IPS-20b (cell line): ENCODE data around the gene FAM187B.

Source experiments
- H3K27ac ChIP-seq: one replicate; pipeline ENCODE4 v1.5.1; 2013; ENCODE audit warnings: low read length
- H3K27me3 ChIP-seq: 2 replicates; pipeline ENCODE4 v1.6.1; 2013; ENCODE audit warnings: mild to moderate bottlenecking, low read length, inconsistent platforms; ENCODE audit not compliant: insufficient read depth
- H3K36me3 ChIP-seq: 2 replicates; pipeline ENCODE4 v1.6.1; 2013; ENCODE audit warnings: low read depth, mild to moderate bottlenecking, inconsistent platforms, low read length, moderate library complexity; ENCODE audit not compliant: insufficient read depth
- H3K4me1 ChIP-seq: 2 replicates; pipeline ENCODE4 v1.6.1; 2013; ENCODE audit warnings: mild to moderate bottlenecking, control low read depth, inconsistent platforms, low read length, moderate library complexity; ENCODE audit not compliant: insufficient read depth
- H3K4me3 ChIP-seq: 2 replicates; pipeline ENCODE4 v1.5.1; 2013; ENCODE audit warnings: mild to moderate bottlenecking, low read length, inconsistent platforms
- H3K9ac ChIP-seq: 2 replicates; pipeline ENCODE4 v1.6.1; 2013; ENCODE audit warnings: low read depth, mild to moderate bottlenecking, inconsistent platforms, low read length, moderate library complexity
- H3K9me3 ChIP-seq: 2 replicates; pipeline ENCODE4 v1.6.1; 2013; ENCODE audit warnings: mild to moderate bottlenecking, low read depth, low read length, inconsistent platforms; ENCODE audit not compliant: insufficient read depth

Gene FAM187B

GRCh38 chr19:35213663-35214632 lies 14.6 kb downstream of the FAM187B start:
- Histone ChIP-seq H3K9me3 (peaks cover 3% of the 10 kb centered on the region), H3K9ac (no peak overlapping the region), H3K4me3 (no peak overlapping the region), H3K27ac (no peak overlapping the region), H3K36me3 (no peaks in the 10 kb centered on the region), H3K27me3 (no peaks in the 10 kb centered on the region), H3K4me1 (no peaks in the 10 kb centered on the region)

GRCh38 chr19:35212241-35212640 lies 16.3 kb downstream of the FAM187B start:
- no peaks in the 10 kb centered on the region for H3K9me3 ChIP-seq
- H3K27me3 ChIP-seq, result no peaks in the 10 kb centered on the region
- H3K27ac ChIP-seq, result no peak overlapping the region
- H3K4me1 ChIP-seq, result no peaks in the 10 kb centered on the region
- no peak overlapping the region for H3K4me3 ChIP-seq
- no peak overlapping the region for H3K9ac ChIP-seq
- no peaks in the 10 kb centered on the region for H3K36me3 ChIP-seq

GRCh38 chr19:35211545-35212230 lies 16.9 kb downstream of the FAM187B start:
- no peaks in the 10 kb centered on the region for H3K4me1 ChIP-seq
- H3K27me3 ChIP-seq, result no peaks in the 10 kb centered on the region
- no peak overlapping the region for H3K4me3 ChIP-seq
- no peaks in the 10 kb centered on the region for H3K9me3 ChIP-seq
- H3K36me3 ChIP-seq, result no peaks in the 10 kb centered on the region
- H3K27ac ChIP-seq, result no peak overlapping the region
- no peak overlapping the region for H3K9ac ChIP-seq

- no peaks in the 10 kb centered on the region for H3K27me3 ChIP-seq
- H3K4me1 ChIP-seq, result no peaks in the 10 kb centered on the region
- no peaks in the 10 kb centered on the region for H3K9me3 ChIP-seq
- H3K4me3 ChIP-seq, result no peak overlapping the region
- no peaks in the 10 kb centered on the region for H3K36me3 ChIP-seq
- H3K9ac ChIP-seq, result no peak overlapping the region
- H3K27ac ChIP-seq, result no peak overlapping the region
These were observed 18.9 kb downstream of the FAM187B start for GRCh38 chr19:35209646-35210045.

GRCh38 chr19:35208121-35208520 lies 20.4 kb downstream of the FAM187B start:
- no peak overlapping the region for H3K27ac ChIP-seq
- H3K9ac ChIP-seq, result no peak overlapping the region
- no peaks in the 10 kb centered on the region for H3K36me3 ChIP-seq
- H3K27me3 ChIP-seq, result no peaks in the 10 kb centered on the region
- no peak overlapping the region for H3K4me3 ChIP-seq
- H3K9me3 ChIP-seq, result no peaks in the 10 kb centered on the region
- H3K4me1 ChIP-seq, result peaks cover 7% of the 10 kb centered on the region; the same call in 1 of the 2 replicates

- Histone ChIP-seq H3K4me1 (peaks cover 14% of the 10 kb centered on the region), H3K27me3 (no peaks in the 10 kb centered on the region), H3K9ac (no peak overlapping the region), H3K9me3 (no peaks in the 10 kb centered on the region), H3K36me3 (no peaks in the 10 kb centered on the region), H3K27ac (no peak overlapping the region), H3K4me3 (no peak overlapping the region)
These were observed 21.1 kb downstream of the FAM187B start for GRCh38 chr19:35207391-35207871.

GRCh38 chr19:35206855-35207254 lies 21.7 kb downstream of the FAM187B start:
- Histone ChIP-seq H3K4me1 (peaks cover 15% of the 10 kb centered on the region), H3K9me3 (no peaks in the 10 kb centered on the region), H3K27ac (no peak overlapping the region), H3K9ac (no peak overlapping the region), H3K36me3 (no peaks in the 10 kb centered on the region), H3K27me3 (no peaks in the 10 kb centered on the region), H3K4me3 (no peak overlapping the region)

- Histone ChIP-seq H3K36me3 (no peaks in the 10 kb centered on the region), H3K9ac (no peak overlapping the region), H3K4me3 (no peak overlapping the region), H3K27me3 (no peaks in the 10 kb centered on the region), H3K4me1 (peaks cover 15% of the 10 kb centered on the region), H3K27ac (no peak overlapping the region), H3K9me3 (no peaks in the 10 kb centered on the region)
These were observed 22.2 kb downstream of the FAM187B start for GRCh38 chr19:35206379-35206778.

- no peak overlapping the region for H3K9ac ChIP-seq
- H3K36me3 ChIP-seq, result no peaks in the 10 kb centered on the region
- no peaks in the 10 kb centered on the region for H3K27me3 ChIP-seq
- no peak overlapping the region for H3K27ac ChIP-seq
- H3K4me3 ChIP-seq, result no peak overlapping the region
- H3K4me1 ChIP-seq, result peaks cover 15% of the 10 kb centered on the region
- no peaks in the 10 kb centered on the region for H3K9me3 ChIP-seq
These were observed 22.7 kb downstream of the FAM187B start for GRCh38 chr19:35205733-35206323.

GRCh38 chr19:35204799-35205732 lies 23.5 kb downstream of the FAM187B start:
- Histone ChIP-seq H3K36me3 (no peaks in the 10 kb centered on the region), H3K27ac (no peak overlapping the region), H3K9me3 (no peaks in the 10 kb centered on the region), H3K27me3 (no peaks in the 10 kb centered on the region), H3K9ac (no peak overlapping the region), H3K4me3 (no peak overlapping the region), H3K4me1 (peaks cover 15% of the 10 kb centered on the region)
